BLaER1 treated with 17β-estradiol and CSF1 and Interleukin-3, amounts not matched to agents 10 nM and 100 nM (cell line): ENCODE results near the gene SLX1A.
A peak's percentile ranks its signal among the peaks of the same experiment; 100 is the strongest.
"Not testable (repeated sequence)": the region's sequence is repeated elsewhere in the genome, so short reads cannot be mapped to it uniquely, and the experiment has no call there.

Experiments
- H3K27ac ChIP-seq, 11 experiments: shearing (Covaris generic); formaldehyde crosslinking; 2 replicates each; pipeline ENCODE4 v1.8.1; 2022
- H3K27me3 ChIP-seq, 11 experiments: shearing (Covaris generic); formaldehyde crosslinking; 2 replicates each; pipeline ENCODE4 v1.8.1; 2022
- H3K36me3 ChIP-seq, 11 experiments: shearing (Covaris generic); formaldehyde crosslinking; 2 replicates each; pipeline ENCODE4 v1.8.1; 2022
- H3K4me1 ChIP-seq, 10 experiments: shearing (Covaris generic); formaldehyde crosslinking; 2 replicates each; pipeline ENCODE4 v1.8.1; 2022
- H3K4me2 ChIP-seq, 11 experiments: shearing (Covaris generic); formaldehyde crosslinking; 2 replicates each; pipeline ENCODE4 v1.8.1; 2022
- H3K4me3 ChIP-seq, 10 experiments: shearing (Covaris generic); formaldehyde crosslinking; 2 replicates each; pipeline ENCODE4 v1.8.1; 2022
- H3K9ac ChIP-seq, 11 experiments: shearing (Covaris generic); formaldehyde crosslinking; 2 replicates each; pipeline ENCODE4 v1.8.1; 2022
- H3K9me3 ChIP-seq, 11 experiments: shearing (Covaris generic); formaldehyde crosslinking; replicated peaks in 1 of 11; 2 replicates each; pipeline ENCODE4 v1.8.1; 2022
- H4K20me1 ChIP-seq, 11 experiments: shearing (Covaris generic); formaldehyde crosslinking; 2 replicates each; pipeline ENCODE4 v1.8.1; 2022
- Cebpa-rat ChIP-seq, 11 experiments: shearing (Covaris generic); IDR thresholded peaks; 2 replicates each; pipeline ENCODE4 v1.8.1; 2022

The SLX1A gene

DNA sequence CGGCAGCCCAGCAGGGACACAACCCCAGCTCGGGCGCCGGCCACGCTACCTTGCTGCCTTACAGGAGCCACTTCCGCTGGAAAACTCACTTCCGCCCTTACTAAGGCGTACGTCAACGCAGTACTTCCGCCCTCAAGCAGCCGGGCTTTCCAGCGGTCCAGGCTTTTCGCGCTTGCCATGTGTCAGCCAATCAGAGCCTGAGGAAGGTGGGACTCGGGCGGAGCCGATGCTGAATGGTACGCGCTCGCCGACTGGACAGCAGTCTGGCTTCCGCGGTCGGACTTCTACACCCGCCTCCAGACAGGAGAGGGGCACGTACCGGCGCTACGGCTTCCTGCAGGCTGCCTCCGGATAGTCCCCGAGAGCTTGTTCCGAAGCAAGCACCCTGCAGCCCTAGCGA is at the start of gene SLX1A, which contains the start of gene BOLA2B:
Gene SLX1A, plus strand, starts transcription at position 261 of the 400 bp plus-strand sequence. CDS start 210 bp downstream, outside the sequence.
Gene BOLA2B, minus strand, starts transcription at position 52 of the 400 bp plus-strand sequence. CDS start 71 bp downstream, outside the sequence.
- H4K20me1 ChIP-seq, H3K9me3 ChIP-seq, H3K4me1 ChIP-seq, H3K27ac ChIP-seq, H3K36me3 ChIP-seq, H3K27me3 ChIP-seq: not testable (repeated sequence)
- H3K4me3 ChIP-seq = peak within 1 kb of the TSS; percentile 44 to 70 (median 58)
- peak within 1 kb of the TSS in 9 of 11 experiments; percentile 54 to 71 (median 60); a peak in 11 of 22 replicates for H3K9ac ChIP-seq
- H3K4me2 ChIP-seq = peak within 1 kb of the TSS; percentile 65 to 87 (median 75); a peak in 20 of 22 replicates

DNA sequence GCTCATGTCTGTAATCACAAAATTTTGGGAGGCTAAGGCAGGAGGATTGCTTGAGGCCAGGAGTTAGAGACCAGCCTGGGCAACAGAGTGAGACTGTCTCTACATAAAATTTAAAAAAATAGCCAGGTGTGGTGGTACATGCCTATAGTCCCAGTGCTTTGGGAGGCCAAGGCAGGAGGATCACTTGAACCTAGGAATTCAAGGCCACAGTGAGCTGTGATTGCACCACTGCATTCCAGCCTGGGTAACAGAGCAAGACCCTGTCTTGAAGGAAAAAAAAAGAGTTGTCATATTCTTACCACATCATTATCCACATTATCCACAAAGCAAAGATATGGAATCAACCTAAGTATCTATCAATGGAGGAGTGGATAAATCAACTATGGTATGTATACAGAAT is 49.7 kb upstream of the SLX1A start:
- Histone ChIP-seq H3K36me3 (no peaks in the 10 kb centered on the region), H3K4me2 (no peak overlapping the region), H4K20me1 (no peaks in the 10 kb centered on the region), H3K4me1 (peaks cover 14 to 25% (median 15%) of the 10 kb centered on the region in 10 experiments; a peak in 19 of 20 replicates), H3K27me3 (no peaks in the 10 kb centered on the region), H3K9ac (no peak overlapping the region), H3K4me3 (no peak overlapping the region), H3K9me3 (peaks cover 5 to 13% (median 10%) of the 10 kb centered on the region in 11 experiments), H3K27ac (no peak overlapping the region)
- TF ChIP-seq Cebpa-rat (IDR thresholded peaks at IDR 0.05) = no peak

DNA sequence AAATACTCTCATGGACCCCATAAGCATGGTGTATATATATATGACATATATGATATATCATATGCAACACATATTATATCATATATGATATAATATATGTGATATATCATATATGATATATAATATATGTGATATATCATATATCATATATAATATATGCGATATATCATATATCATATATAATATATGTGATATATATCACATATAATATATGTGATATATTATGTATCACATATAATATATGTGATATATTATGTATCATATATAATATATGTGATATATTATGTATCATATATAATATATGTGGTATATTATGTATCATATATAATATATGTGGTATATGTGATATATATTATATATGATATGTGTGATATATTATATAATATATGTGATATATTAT is 48.8 kb upstream of the SLX1A start:
- Histone ChIP-seq H4K20me1 (no peaks in the 10 kb centered on the region), H3K36me3 (no peaks in the 10 kb centered on the region), H3K9me3 (peaks cover 14 to 22% (median 19%) of the 10 kb centered on the region in 11 experiments), H3K4me2 (no peak overlapping the region), H3K9ac (no peak overlapping the region), H3K4me3 (no peak overlapping the region), H3K27me3 (no peaks in the 10 kb centered on the region), H3K27ac (no peak overlapping the region), H3K4me1 (peaks cover 5 to 19% (median 6%) of the 10 kb centered on the region in 10 experiments; a peak in 19 of 20 replicates)
- no peak for TF ChIP-seq Cebpa-rat (IDR thresholded peaks at IDR 0.05)

DNA sequence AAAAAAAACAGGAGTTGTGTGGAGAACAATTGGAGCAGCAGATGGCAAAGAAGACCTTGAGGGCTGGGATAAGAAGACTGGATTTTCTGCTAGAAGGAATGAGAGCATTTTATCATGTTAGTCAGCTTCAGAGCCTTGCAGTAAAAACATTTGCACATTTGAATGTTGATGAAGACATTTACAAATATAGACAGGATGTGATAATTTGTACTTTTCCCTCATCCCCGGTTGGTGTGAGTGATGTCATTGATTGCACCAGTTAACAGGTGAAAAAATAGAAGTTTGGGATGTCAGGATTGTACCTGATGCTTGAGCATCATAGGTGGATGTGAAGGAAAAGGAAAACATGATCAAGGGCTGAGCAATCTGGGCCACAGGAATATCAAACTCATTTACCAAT is 48.0 kb upstream of the SLX1A start:
- Histone ChIP-seq H3K9ac (no peak overlapping the region), H3K4me2 (no peak overlapping the region), H3K36me3 (no peaks in the 10 kb centered on the region), H3K9me3 (peaks cover 17 to 28% (median 26%) of the 10 kb centered on the region in 11 experiments), H3K27me3 (no peaks in the 10 kb centered on the region), H4K20me1 (no peaks in the 10 kb centered on the region), H3K4me3 (no peak overlapping the region), H3K4me1 (peaks cover 0 to 17% (median 0%) of the 10 kb centered on the region in 10 experiments; a peak in 6 of 20 replicates), H3K27ac (no peak overlapping the region)
- no peak for TF ChIP-seq Cebpa-rat (IDR thresholded peaks at IDR 0.05)

DNA sequence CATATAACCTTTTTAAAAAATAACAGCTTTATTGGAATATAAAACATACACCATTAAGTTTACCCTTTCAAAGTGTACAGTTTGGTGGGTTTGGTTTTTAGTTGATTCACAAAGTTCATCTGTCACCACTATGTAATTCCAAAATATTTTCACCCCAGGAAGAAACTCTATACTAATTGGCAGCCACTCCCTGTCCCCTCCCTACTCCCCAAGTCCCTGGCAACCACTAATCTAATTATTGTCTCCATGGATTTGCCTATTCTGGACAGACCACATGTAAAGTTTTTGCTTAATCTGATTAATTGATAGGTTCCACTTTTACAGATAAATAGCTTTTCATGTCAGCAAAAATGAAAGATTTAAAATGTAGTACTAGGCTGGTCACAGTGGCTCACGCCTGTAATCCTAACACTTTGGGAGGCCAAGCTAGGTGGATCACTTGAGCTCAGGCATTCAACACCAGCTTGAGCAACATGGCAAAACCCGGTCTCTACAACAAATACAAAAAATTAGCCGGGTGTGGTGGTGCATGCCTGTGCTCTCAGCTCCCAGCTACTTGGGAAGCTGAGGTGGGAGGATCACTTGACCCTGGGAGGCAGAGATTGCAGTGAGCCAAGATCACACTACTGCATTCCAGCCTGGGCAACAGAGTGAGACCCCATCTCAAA is 45.7 kb upstream of the SLX1A start:
- no peak overlapping the region for H3K4me2 ChIP-seq
- no peak overlapping the region for H3K4me3 ChIP-seq
- TF ChIP-seq Cebpa-rat (IDR thresholded peaks at IDR 0.05) = no peak
- H3K27me3 ChIP-seq = no peaks in the 10 kb centered on the region
- no peaks in the 10 kb centered on the region for H3K36me3 ChIP-seq
- H3K9ac ChIP-seq = no peak overlapping the region
- H3K27ac ChIP-seq = no peak overlapping the region
- H4K20me1 ChIP-seq = no peaks in the 10 kb centered on the region
- peaks cover 0 to 13% (median 0%) of the 10 kb centered on the region in 10 experiments; a peak in 5 of 20 replicates for H3K4me1 ChIP-seq
- H3K9me3 ChIP-seq = peaks cover 17 to 35% (median 27%) of the 10 kb centered on the region in 11 experiments

DNA sequence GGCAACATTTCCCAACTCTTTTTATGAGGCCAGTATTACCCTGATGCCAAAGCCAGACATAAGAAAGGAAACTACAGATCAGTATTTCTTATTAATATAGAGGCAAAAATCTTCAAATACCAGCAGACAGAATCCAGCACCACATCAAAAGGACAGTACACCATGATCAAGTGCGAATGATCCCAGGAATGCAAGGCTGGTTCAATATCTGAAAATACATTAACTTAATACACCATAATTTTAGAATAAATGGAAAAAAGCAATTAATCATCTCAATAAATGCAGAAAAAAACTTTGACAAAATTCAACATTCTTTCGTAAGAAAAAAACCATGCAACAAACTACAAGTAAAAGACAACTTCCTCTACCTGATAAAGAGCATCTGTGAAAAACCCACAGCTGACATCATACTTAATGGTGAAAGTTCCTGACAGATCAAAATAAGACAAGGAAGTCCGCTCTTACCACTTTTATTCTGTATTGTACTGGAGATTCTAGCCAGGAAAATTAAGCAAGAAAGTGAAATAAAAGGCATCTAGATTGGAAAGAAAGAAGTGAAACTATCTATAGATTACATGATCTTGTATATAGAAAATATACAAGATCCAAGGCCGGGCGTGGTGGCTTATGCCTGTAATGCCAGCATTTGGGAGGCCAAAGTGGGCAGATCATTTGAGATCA is 44.3 kb upstream of the SLX1A start:
- H3K4me2 ChIP-seq = peak overlapping the region in 2 of 11 experiments; percentile 16 to 28; a peak in 1 of 22 replicates
- H3K4me1 ChIP-seq = peaks cover 0 to 9% (median 0%) of the 10 kb centered on the region in 10 experiments; a peak in 5 of 20 replicates
- H3K9ac ChIP-seq = no peak overlapping the region
- H3K36me3 ChIP-seq = no peaks in the 10 kb centered on the region
- H3K9me3 ChIP-seq = peaks cover 17 to 35% (median 27%) of the 10 kb centered on the region in 11 experiments
- H3K27ac ChIP-seq = peak overlapping the region in 3 of 11 experiments; percentile 12 to 33 (median 18); a peak in 3 of 22 replicates
- no peaks in the 10 kb centered on the region for H3K27me3 ChIP-seq
- H4K20me1 ChIP-seq = no peaks in the 10 kb centered on the region
- no peak overlapping the region; a peak in 1 of 20 replicates for H3K4me3 ChIP-seq
- no peak for TF ChIP-seq Cebpa-rat (IDR thresholded peaks at IDR 0.05)

DNA sequence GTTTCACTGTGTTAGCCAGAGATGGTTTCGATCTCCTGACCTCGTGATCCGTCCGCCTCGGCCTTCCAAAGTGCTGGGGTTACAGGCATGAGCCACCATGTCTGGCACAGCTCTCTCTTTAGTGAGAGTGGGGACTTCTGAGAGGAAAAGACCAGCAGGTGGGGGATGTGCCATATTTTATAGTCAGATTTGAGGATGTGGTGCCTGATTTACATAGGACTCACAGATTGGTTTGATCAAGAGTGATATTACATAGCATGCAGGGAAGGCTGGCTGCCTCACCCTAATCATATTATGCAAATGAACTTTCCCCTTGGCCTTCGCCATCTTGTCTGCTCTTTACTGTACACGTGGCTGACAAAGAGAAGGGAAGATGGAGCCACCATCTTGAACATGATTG is 42.6 kb upstream of the SLX1A start:
- H3K4me2 ChIP-seq = no peak overlapping the region
- no peaks in the 10 kb centered on the region for H3K36me3 ChIP-seq

DNA sequence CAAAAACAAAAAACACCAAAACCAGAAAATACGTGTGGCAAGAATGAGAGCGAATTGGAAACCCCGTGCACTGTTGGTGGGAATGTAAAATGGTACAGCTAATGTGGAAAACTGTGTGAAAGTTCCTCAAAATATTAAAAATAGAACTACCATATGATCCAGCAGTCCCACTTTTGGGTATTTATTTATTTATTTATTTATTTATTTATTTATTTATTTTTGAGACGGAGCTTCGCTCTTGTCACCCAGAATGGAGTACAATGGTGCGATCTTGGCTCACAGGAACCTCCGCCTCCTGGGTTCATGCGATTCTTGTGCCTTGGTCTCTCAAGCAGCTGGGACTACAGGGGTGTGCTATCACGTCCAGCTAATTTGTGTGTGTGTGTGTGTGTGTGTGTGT is 41.2 kb upstream of the SLX1A start:
- Histone ChIP-seq H3K27ac (no peak overlapping the region), H4K20me1 (no peaks in the 10 kb centered on the region), H3K4me1 (peaks cover 0 to 9% (median 0%) of the 10 kb centered on the region in 10 experiments; a peak in 5 of 20 replicates), H3K4me2 (no peak overlapping the region), H3K36me3 (no peaks in the 10 kb centered on the region), H3K27me3 (no peaks in the 10 kb centered on the region), H3K9ac (no peak overlapping the region), H3K4me3 (no peak overlapping the region), H3K9me3 (peaks cover 17 to 35% (median 27%) of the 10 kb centered on the region in 11 experiments)
- no peak for TF ChIP-seq Cebpa-rat (IDR thresholded peaks at IDR 0.05)

More for the DNA sequence above, 42.6 kb upstream of the SLX1A start:
- Histone ChIP-seq H3K4me1 (peaks cover 0 to 9% (median 0%) of the 10 kb centered on the region in 10 experiments; a peak in 5 of 20 replicates), H4K20me1 (no peaks in the 10 kb centered on the region), H3K9me3 (peaks cover 17 to 35% (median 27%) of the 10 kb centered on the region in 11 experiments), H3K4me3 (no peak overlapping the region), H3K9ac (no peak overlapping the region), H3K27ac (no peak overlapping the region), H3K27me3 (no peaks in the 10 kb centered on the region)
- TF ChIP-seq Cebpa-rat (IDR thresholded peaks at IDR 0.05) = no peak

DNA sequence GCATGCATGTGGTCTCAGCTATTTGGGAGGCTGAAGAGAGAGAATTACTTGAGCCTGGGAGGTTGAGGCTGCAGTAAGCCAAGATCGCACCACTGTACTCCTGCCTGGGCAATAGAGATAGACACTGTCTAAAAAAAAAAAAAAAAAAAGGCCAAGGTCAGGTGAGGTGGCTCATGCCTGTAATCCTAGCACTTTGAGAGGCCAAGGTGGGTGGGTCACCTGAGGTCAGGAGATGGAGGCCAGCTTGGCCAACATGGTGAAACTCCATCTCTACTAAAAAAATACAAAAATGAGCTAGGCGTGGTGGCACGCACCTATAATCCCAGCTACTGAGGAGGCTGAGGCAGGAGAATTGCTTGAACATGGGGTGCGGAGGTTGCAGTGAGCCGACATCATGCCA is 38.5 kb upstream of the SLX1A start:
- H3K27me3 ChIP-seq = no peaks in the 10 kb centered on the region
- no peak overlapping the region for H3K4me2 ChIP-seq
- H3K9me3 ChIP-seq = peaks cover 0 to 13% (median 5%) of the 10 kb centered on the region in 11 experiments; a peak in 17 of 22 replicates
- H3K27ac ChIP-seq = no peak overlapping the region
- peaks cover 0 to 7% (median 0%) of the 10 kb centered on the region in 10 experiments; a peak in 3 of 20 replicates for H3K4me1 ChIP-seq
- no peaks in the 10 kb centered on the region for H4K20me1 ChIP-seq
- TF ChIP-seq Cebpa-rat (IDR thresholded peaks at IDR 0.05) = no peak
- no peaks in the 10 kb centered on the region for H3K36me3 ChIP-seq
- H3K9ac ChIP-seq = no peak overlapping the region
- no peak overlapping the region for H3K4me3 ChIP-seq
